ENCODE results near the gene MMD. TPM values are rescaled to one million over a fixed set of nuclear protein-coding genes. Genes with fewer than 3 reads are reported as not detected.
A peak's percentile ranks its signal among the peaks of the same experiment; 100 is the strongest.

Gene MMD
- total and polyA plus RNA-seq, 2 of the 13 experiments (the other 11 are each of a cell fraction or from before 2014, with no cell fraction given) = 121 to 225 TPM

DNA sequence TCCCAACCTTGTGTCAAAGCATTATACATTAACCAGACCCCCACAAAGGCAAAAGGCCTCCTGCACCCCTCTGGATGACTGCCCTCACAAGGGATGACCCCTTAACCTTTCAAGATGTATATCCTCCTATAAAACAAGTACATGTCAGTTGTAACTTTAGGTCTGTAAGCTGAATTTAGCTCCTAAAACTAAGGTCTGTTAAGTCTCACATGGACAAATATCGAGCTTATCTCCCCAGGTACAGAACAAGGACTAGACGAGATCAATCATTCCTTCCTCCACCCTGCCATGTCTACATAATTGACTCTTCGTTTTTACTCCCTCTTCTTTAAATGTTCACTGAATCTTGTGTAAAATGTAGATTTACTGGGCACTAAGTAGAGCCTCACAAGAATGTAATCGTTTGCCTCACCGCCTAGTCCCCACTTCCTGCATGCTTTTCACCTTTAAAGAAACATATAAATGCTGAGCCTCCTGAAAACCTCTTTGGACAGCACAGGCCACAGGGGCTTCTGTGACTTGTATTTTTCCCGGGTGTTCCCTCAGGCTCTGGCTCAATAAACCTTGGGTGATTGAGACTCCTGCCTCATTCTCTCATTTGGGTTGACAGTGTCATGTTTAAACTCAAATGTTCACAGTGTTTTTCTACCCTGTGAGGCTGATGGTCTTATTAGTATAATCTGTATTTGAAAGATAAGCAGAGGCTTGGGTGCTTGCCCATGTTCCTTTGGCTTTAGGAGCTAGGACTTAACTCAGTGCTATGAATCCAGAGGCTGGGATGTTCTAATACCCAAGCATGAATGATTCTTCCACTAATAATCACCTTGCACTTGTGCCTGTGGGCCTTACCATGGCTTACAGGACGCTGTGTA is 37.6 kb downstream of the MMD start:
- FAIRE-seq (peak; percentile 60), DNase-seq (ENCODE audit: low spot score) (no peak), ATAC-seq (no peak; the same call in 2 of the 3 replicates)
- H3K27ac ChIP-seq (ENCODE audit: extremely low read length, insufficient read depth, low read length) = no peak overlapping the region
- in situ Hi-C loops (cut with HindIII; ENCODE audit: extremely low pct_ligation_motif_present, low pct_unique_long_range_greater_than_20kb) = loop anchor here (25.0 kb wide), 1 partner anchor 378 kb away; the partner anchor contains the start of gene PCTP
- no peaks in the 10 kb centered on the region for H3K9me3 ChIP-seq (ENCODE audit: low read length)
- H4K20me1 ChIP-seq (ENCODE audit: insufficient read depth, low read length) = no peaks in the 10 kb centered on the region
- no TSS peak for BruUV-seq (replicated peaks)
- CTCF ChIA-PET (ENCODE audit: low intra/inter-chr PET ratio, low total read pairs) = no interaction called here
- no peaks in the 10 kb centered on the region; a peak in 1 of 5 replicates for H3K27me3 ChIP-seq (ENCODE audit: control insufficient read depth in 1 of 2, insufficient read depth in 2 of 2, low read length in 2 of 2)
- H3K4me1 ChIP-seq (ENCODE audit: insufficient read depth, low read length) = peaks cover 29% of the 10 kb centered on the region
- 39% methylated on average over 6 of the region's 7 CpGs for WGBS (ENCODE audit: low lambda C conversion rate)
- POLR2A ChIA-PET = no interaction called here
- peak overlapping the region; percentile 5 for H3K4me2 ChIP-seq (ENCODE audit: low read depth, low read length)
- no peaks in the 10 kb centered on the region for H3K36me3 ChIP-seq (replicated peaks in 1 of 2; ENCODE audit: control insufficient read depth in 1 of 2, insufficient read depth in 2 of 2, low read length in 2 of 2)
- H3K79me2 ChIP-seq (ENCODE audit: insufficient read depth, low read length) = no peaks in the 10 kb centered on the region
- H2AFZ ChIP-seq (ENCODE audit: low read length) = no peak overlapping the region
- TF ChIP-seq ZNF232 (CRISPR knock-in tag; IDR thresholded peaks at IDR 0.05; ENCODE audit: borderline replicate concordance) = peak; percentile 91
- TF ChIP-seq, protein P1, sequence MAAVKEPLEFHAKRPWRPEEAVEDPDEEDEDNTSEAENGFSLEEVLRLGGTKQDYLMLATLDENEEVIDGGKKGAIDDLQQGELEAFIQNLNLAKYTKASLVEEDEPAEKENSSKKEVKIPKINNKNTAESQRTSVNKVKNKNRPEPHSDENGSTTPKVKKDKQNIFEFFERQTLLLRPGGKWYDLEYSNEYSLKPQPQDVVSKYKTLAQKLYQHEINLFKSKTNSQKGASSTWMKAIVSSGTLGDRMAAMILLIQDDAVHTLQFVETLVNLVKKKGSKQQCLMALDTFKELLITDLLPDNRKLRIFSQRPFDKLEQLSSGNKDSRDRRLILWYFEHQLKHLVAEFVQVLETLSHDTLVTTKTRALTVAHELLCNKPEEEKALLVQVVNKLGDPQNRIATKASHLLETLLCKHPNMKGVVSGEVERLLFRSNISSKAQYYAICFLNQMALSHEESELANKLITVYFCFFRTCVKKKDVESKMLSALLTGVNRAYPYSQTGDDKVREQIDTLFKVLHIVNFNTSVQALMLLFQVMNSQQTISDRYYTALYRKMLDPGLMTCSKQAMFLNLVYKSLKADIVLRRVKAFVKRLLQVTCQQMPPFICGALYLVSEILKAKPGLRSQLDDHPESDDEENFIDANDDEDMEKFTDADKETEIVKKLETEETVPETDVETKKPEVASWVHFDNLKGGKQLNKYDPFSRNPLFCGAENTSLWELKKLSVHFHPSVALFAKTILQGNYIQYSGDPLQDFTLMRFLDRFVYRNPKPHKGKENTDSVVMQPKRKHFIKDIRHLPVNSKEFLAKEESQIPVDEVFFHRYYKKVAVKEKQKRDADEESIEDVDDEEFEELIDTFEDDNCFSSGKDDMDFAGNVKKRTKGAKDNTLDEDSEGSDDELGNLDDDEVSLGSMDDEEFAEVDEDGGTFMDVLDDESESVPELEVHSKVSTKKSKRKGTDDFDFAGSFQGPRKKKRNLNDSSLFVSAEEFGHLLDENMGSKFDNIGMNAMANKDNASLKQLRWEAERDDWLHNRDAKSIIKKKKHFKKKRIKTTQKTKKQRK (IDR thresholded peaks at IDR 0.05; ENCODE audit: low read length) = no peak
- H3K4me3 ChIP-seq (replicated peaks in 1 of 3; ENCODE audit: insufficient read depth in 1 of 3, low read depth in 2 of 3, low read length in 3 of 3) = no peak overlapping the region
- intact Hi-C loops (cut with micrococcal nuclease; ENCODE audit: unreplicated experiment) = no loop called here
- H3K9ac ChIP-seq (ENCODE audit: insufficient read depth, low read depth, low read length) = no peak overlapping the region
